H1 (cell line): ENCODE results near the gene TSPAN1. TPM values are rescaled to one million over a fixed set of nuclear protein-coding genes. Genes with fewer than 3 reads are reported as not detected.

ENCODE experiments used
- BACH1 ChIP-seq: IDR thresholded peaks from 2 replicates; pipeline ENCODE4 v1.6.1; 2012; ENCODE audit warnings: low read length, improper control_type of control experiment
- GABPA ChIP-seq: IDR thresholded peaks from 2 replicates; pipeline ENCODE4 v1.6.1; 2011; ENCODE audit warnings: mild to moderate bottlenecking, low read length, moderate library complexity, borderline replicate concordance; ENCODE audit not compliant: insufficient read depth
- JUND ChIP-seq: IDR thresholded peaks from 2 replicates; pipeline ENCODE4 v1.6.1; 2011; ENCODE audit warnings: mild to moderate bottlenecking, improper control_type of control experiment, low read length
- MAX ChIP-seq: IDR thresholded peaks from 2 replicates; pipeline ENCODE4 v1.6.1; 2012; ENCODE audit warnings: inconsistent platforms
- SIN3A ChIP-seq, 2 experiments: IDR thresholded peaks in 1 of 2; conservative IDR thresholded peaks in 1 of 2; 2 replicates each; pipeline ENCODE4 v1.6.1; 2011 to 2012; ENCODE audit warnings: low read length in 2 of 2, improper control_type of control experiment in 1 of 2, low read depth in 1 of 2, mild to moderate bottlenecking in 1 of 2
- SUZ12 ChIP-seq: fragments of 200-600 bp; sonication (generic); IDR thresholded peaks from 2 replicates; pipeline ENCODE4 v1.6.1; 2012; ENCODE audit warnings: mild to moderate bottlenecking, inconsistent platforms, low read length, moderate library complexity, mixed read lengths
- polyA plus RNA-seq, 7 experiments: library from polyadenylated mRNA; depleted of rRNA in 3 of 7; stranded (reverse) in 5 of 7; unstranded in 2 of 7; fragments of >200 nt in 5 of 7; fragments of 200-250 nt in 2 of 7; gene quantifications; 1 replicate in 5 of 7; 2 replicates in 1 of 7; 4 replicates in 1 of 7; pipeline versions ENCODE4 v1.2.1 to v1.2.3, GENCODE V29; 2011 to 2013; ENCODE audit warnings: missing spikeins in 2 of 7, mixed read lengths in 2 of 7
- total RNA-seq: library from RNA; stranded (reverse); fragmentation: NEBNext Ultra II Directional; extraction: Animal tissue kit (Norgen Biotek cat#: 25700); gene quantifications from 2 replicates; pipeline ENCODE4 v1.2.1, GENCODE V29; 2021

TSPAN1 gene
- total and polyA plus RNA-seq, 2 of the 8 experiments (the other 6 are each of a cell fraction or from before 2014, with no cell fraction given) = 0.05 TPM; not detected in 1

GRCh38 chr1:46172321-46172720 is 2.6 kb upstream of the TSPAN1 start (continued):
- TF ChIP-seq MAX (no peak), JUND (no peak), GABPA (no peak), SIN3A (conservative IDR thresholded peaks at IDR 0.05 in 1 of 2, IDR thresholded peaks at IDR 0.05 in 1 of 2; ENCODE audit: low read depth in 1 of 2, low read length in 2 of 2) (no peak), BACH1 (no peak), SUZ12 (no peak)
- TF ChIP-seq, all 59 proteins: peak for 0
